Hematopoietic multipotent progenitor cell treated with erythropoietin and hydrocortisone succinate and interleukin-3 and kit ligand, for 8 days (in vitro differentiated cells): ENCODE measurements around the gene ELOVL2.
"Not testable (repeated sequence)": the region's sequence is repeated elsewhere in the genome, so short reads cannot be mapped to it uniquely, and the experiment has no call there.

Source experiments
- DNase-seq: peaks from one replicate; pipeline ENCODE4 v3.0.0-alpha.2; 2015

ELOVL2 gene

GRCh38 chr6:11043961-11044711 lies at the start of gene ELOVL2:
ELOVL2 (minus strand) TSS chr6:11044305; CDS start chr6:11044230, 75 bp downstream.
- DNase-seq, result peak; percentile 21

GRCh38 chr6:11093376-11093625 lies 49.2 kb upstream of the ELOVL2 start:
- DNase-seq, result no peak

- DNase-seq, result peak; percentile 54
These were observed 48.7 kb upstream of the ELOVL2 start for GRCh38 chr6:11092668-11093375.

- DNase-seq, result not testable (repeated sequence)
These were observed 47.0 kb upstream of the ELOVL2 start for GRCh38 chr6:11091141-11091540.

- DNase-seq, result no peak
These were observed 45.6 kb upstream of the ELOVL2 start for GRCh38 chr6:11089695-11090094.

GRCh38 chr6:11087141-11087812 lies 43.2 kb upstream of the ELOVL2 start:
- not testable (repeated sequence) for DNase-seq

GRCh38 chr6:11085758-11086435 lies 41.8 kb upstream of the ELOVL2 start:
- DNase-seq, result no peak

GRCh38 chr6:11083956-11084355 lies 39.9 kb upstream of the ELOVL2 start:
- no peak for DNase-seq

- DNase-seq, result no peak
These were observed 39.4 kb upstream of the ELOVL2 start for GRCh38 chr6:11083491-11083890.

- DNase-seq, result no peak
These were observed 36.2 kb upstream of the ELOVL2 start for GRCh38 chr6:11080296-11080695.

- peak; percentile 12 for DNase-seq
These were observed 34.2 kb upstream of the ELOVL2 start for GRCh38 chr6:11078266-11078665.

GRCh38 chr6:11076540-11076939 lies 32.4 kb upstream of the ELOVL2 start:
- no peak for DNase-seq

- no peak for DNase-seq
These were observed 28.0 kb upstream of the ELOVL2 start for GRCh38 chr6:11072101-11072500.

GRCh38 chr6:11069760-11070159 lies 25.7 kb upstream of the ELOVL2 start:
- peak; percentile 15 for DNase-seq

GRCh38 chr6:11067348-11067747 lies 23.2 kb upstream of the ELOVL2 start:
- no peak for DNase-seq

GRCh38 chr6:11066505-11067347 lies 22.6 kb upstream of the ELOVL2 start:
- no peak for DNase-seq

- peak; percentile 17 for DNase-seq
These were observed 21.5 kb upstream of the ELOVL2 start for GRCh38 chr6:11065436-11066202.

- DNase-seq, result no peak
These were observed 20.7 kb upstream of the ELOVL2 start for GRCh38 chr6:11064836-11065235.

- DNase-seq, result no peak
These were observed 18.6 kb upstream of the ELOVL2 start for GRCh38 chr6:11062715-11063114.

GRCh38 chr6:11062083-11062482 lies 18.0 kb upstream of the ELOVL2 start:
- DNase-seq, result no peak

- DNase-seq, result no peak
These were observed 14.3 kb upstream of the ELOVL2 start for GRCh38 chr6:11058406-11058805.

GRCh38 chr6:11056871-11057270 lies 12.8 kb upstream of the ELOVL2 start:
- DNase-seq, result no peak
